GM12891 (cell line): ENCODE results near the gene IGSF8.

Experiments used
- DNase-seq: peaks from one replicate; pipeline ENCODE4 v3.0.0; 2011; ENCODE audit warnings: low spot score; ENCODE audit not compliant: insufficient read length
- FAIRE-seq: peaks from 2 replicates; lab custom pipeline; 2011; peaks lifted over from hg19 to GRCh38; lab: Jason Lieb, UNC
- PAX5 ChIP-seq: IDR thresholded peaks from 2 replicates; pipeline ENCODE4 v1.6.1; 2011; ENCODE audit warnings: low read length, moderate library complexity, mild to moderate bottlenecking; ENCODE audit not compliant: insufficient read depth, severe bottlenecking
- POLR2A ChIP-seq: IDR thresholded peaks from 2 replicates; pipeline ENCODE4 v1.6.1; 2011; ENCODE audit warnings: low read depth, low read length, control low read depth
- POLR2AphosphoS5 ChIP-seq: IDR thresholded peaks from 2 replicates; pipeline ENCODE4 v1.6.1; 2011; ENCODE audit warnings: low read depth, low read length, control low read depth
- POU2F2 ChIP-seq: IDR thresholded peaks from 2 replicates; pipeline ENCODE4 v1.6.1; 2011; ENCODE audit warnings: low read depth, mild to moderate bottlenecking, control low read depth, low read length, moderate library complexity
- SPI1 ChIP-seq: IDR thresholded peaks from 2 replicates; pipeline ENCODE4 v1.6.1; 2011; ENCODE audit warnings: low read depth, low read length, control low read depth
- TAF1 ChIP-seq: IDR thresholded peaks from 2 replicates; pipeline ENCODE4 v1.6.1; 2011; ENCODE audit warnings: low read depth, low read length, control low read depth

Gene IGSF8

GRCh38 chr1:160108888-160109662, 10.7 kb upstream of the IGSF8 start:
- TF ChIP-seq POU2F2: no peak
- no peak for TF ChIP-seq POLR2A
- no peak for TF ChIP-seq SPI1
- no peak for TF ChIP-seq POLR2AphosphoS5
- no peak for TF ChIP-seq PAX5
- no peak for TF ChIP-seq TAF1
- peak; percentile 45 for DNase-seq
- peak; percentile 58 for FAIRE-seq

- no peak for FAIRE-seq
- TF ChIP-seq SPI1 (no peak), POLR2A (no peak), POU2F2 (no peak), TAF1 (no peak), PAX5 (no peak), POLR2AphosphoS5 (no peak)
- DNase-seq: no peak
Observed at GRCh38 chr1:160107512-160107911, 9.1 kb upstream of the IGSF8 start.

GRCh38 chr1:160105155-160105554, 6.7 kb upstream of the IGSF8 start:
- DNase-seq (no peak), FAIRE-seq (no peak)
- TF ChIP-seq POLR2AphosphoS5 (no peak), POU2F2 (no peak), PAX5 (no peak), SPI1 (no peak), POLR2A (no peak), TAF1 (no peak)

GRCh38 chr1:160104486-160104885, 6.1 kb upstream of the IGSF8 start:
- no peak for DNase-seq
- FAIRE-seq: no peak
- no peak for TF ChIP-seq TAF1
- no peak for TF ChIP-seq POLR2A
- no peak for TF ChIP-seq PAX5
- no peak for TF ChIP-seq POLR2AphosphoS5
- no peak for TF ChIP-seq POU2F2
- TF ChIP-seq SPI1: no peak

- no peak for DNase-seq
- TF ChIP-seq PAX5 (no peak), TAF1 (no peak), POU2F2 (no peak), SPI1 (no peak), POLR2AphosphoS5 (no peak), POLR2A (no peak)
- no peak for FAIRE-seq
Observed at GRCh38 chr1:160103658-160104408, 5.4 kb upstream of the IGSF8 start.

- TF ChIP-seq POU2F2: no peak
- TF ChIP-seq SPI1: no peak
- TF ChIP-seq TAF1: no peak
- TF ChIP-seq POLR2AphosphoS5: no peak
- TF ChIP-seq PAX5: no peak
- TF ChIP-seq POLR2A: no peak
- DNase-seq (no peak), FAIRE-seq (peak; percentile 43)
Observed at GRCh38 chr1:160101717-160102522, 3.5 kb upstream of the IGSF8 start.

GRCh38 chr1:160101037-160101716, 2.8 kb upstream of the IGSF8 start:
- TF ChIP-seq PAX5 (no peak), TAF1 (no peak), POU2F2 (no peak), POLR2AphosphoS5 (no peak), POLR2A (no peak), SPI1 (no peak)
- peak; percentile 86 for FAIRE-seq
- DNase-seq: peak; percentile 82

- DNase-seq: no peak
Observed at GRCh38 chr1:160099716-160100375, 1.4 kb upstream of the IGSF8 start.

More at GRCh38 chr1:160099716-160100375, 1.4 kb upstream of the IGSF8 start:
- peak; percentile 31 for FAIRE-seq
- TF ChIP-seq POLR2A (no peak), TAF1 (no peak), PAX5 (no peak), POLR2AphosphoS5 (no peak), POU2F2 (no peak), SPI1 (no peak)
